Stimulated activated CD8-positive, alpha-beta memory T cell treated with anti-CD3 and anti-CD28 coated beads, Interleukin-2, amount 100 ng/mL, for 1 hour (primary cell): ENCODE measurements around the gene PGF.

Experiments
- DNase-seq, 2 donors: peaks; one replicate each; pipeline ENCODE4 v3.0.0-alpha.2; 2020; ENCODE audit warnings: low read depth in 2 of 2

Gene PGF

DNA sequence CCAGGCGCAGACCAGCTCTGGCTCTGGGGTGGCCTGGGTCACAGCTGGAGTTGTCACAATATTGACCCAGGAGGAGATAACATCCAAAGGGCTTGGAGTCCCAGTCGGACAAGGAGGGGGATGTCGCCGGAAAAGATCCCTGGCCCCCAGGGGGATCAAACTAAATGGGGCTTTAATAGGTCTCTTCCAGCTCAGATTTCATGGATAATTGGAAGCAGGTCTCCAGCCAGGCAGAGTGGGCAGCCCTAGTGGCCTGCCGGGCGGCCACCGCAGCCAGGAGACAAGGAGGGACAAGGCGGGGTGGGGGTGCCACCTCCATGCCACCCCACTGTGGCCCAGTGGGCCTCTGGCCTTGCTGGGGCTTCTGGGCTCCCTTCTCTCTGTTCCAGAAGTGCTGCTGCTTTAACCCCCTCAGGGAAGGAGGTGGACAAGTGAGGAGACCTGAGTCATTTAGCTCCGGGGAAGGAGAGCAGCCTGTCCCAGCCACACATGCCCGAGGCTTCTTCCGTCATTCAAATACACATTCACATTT is 23.1 kb upstream of the PGF start:
- DNase-seq: no peak

DNA sequence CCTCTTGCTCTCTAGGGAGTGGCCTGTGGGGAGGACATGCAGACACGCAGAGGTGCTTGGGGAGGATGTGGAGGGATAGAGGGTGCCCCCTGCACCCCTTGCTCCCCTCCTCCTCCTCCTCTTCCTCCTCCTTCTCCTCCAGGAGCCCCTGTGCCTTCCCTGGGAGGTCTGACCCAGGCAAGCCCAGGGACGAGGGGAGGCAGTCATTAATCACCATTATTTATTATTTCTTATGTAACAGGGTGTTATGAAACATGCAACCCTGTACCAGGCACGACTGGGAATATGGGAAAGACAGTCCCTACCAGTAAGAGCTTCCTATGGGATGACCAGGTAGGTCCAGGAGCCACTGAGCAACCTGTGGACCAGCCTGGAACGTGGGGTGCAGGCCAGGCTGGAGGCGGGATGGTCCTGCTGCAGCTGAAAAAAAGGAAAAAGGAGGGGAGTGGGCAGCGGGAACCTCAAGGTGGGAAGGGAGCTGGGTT is 22.5 kb upstream of the PGF start:
- no peak for DNase-seq

DNA sequence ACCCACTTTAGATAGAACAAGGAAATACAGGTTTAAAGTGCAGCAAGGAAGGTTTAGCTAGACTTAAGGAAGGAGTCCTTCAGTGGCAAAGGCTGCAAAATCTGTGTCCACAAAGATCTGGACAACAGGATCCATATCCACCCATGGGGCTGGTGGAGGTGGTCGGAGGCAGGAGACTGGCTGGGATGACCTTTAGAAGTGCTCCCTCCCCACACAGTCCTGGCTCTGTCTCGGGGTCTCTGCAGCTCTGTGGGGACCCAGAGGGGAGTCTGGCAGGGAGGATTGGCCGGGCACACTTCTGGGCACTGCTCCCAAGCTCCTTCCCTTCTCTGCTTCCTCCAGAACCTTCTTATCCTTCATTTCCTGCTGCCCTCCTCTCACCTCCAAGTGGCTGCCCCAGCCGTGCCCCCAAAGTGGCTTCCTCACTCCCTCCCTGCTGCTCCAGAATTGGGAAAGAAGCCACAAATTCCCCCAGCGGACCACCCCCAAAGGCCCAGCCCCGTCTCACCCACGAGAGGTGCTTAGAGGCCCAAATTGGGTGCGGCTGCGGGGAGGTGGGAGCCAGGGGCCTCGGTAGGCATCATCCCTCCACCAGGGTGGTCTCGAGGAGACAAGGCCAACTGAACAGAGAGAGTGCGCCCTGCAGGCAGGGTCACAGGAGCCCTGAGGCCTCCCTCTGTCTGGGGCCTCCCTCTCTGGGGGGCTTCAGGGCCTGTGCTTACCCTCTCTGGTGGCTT is 21.9 kb upstream of the PGF start:
- no peak for DNase-seq

DNA sequence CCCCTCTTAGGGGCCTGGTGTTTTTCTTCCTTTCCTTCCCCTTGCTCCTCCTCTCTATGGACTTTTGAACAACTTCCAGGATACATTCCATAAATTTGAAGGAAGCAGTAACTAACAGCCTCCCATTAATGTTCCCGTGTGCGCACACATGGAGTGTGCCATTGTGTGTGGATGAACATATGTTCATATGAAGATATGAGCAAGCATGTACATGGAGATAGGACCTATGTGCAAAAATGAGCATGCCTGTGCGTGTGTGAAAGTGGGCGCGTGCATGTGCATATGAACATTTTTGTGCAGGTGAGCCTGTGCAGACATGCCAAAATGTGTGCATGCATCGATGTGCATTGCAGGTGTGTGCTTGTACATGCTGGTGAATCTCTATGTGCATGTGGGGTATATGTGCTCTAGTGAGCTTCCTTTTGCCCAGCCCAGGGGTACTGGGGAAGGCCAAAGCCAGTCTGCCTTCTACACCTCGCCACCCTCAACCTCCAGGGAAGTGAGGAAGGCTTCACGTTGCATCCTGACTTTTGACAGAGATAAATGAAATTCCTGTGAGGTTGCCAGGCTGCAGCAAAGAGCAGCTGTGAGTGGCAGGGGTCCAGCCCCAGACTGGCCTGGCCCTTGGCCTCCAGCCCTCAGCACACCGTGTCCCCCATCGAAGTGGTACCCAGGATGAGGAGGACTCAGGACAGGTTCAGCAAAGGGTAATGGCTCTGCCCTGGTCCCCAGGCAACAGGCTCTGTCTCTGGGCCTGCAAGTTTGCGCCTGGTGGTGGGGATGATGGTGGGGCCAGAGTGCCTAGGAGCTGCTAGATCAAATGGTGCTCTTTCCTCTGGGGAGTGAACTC is 21.1 kb upstream of the PGF start:
- DNase-seq: no peak

DNA sequence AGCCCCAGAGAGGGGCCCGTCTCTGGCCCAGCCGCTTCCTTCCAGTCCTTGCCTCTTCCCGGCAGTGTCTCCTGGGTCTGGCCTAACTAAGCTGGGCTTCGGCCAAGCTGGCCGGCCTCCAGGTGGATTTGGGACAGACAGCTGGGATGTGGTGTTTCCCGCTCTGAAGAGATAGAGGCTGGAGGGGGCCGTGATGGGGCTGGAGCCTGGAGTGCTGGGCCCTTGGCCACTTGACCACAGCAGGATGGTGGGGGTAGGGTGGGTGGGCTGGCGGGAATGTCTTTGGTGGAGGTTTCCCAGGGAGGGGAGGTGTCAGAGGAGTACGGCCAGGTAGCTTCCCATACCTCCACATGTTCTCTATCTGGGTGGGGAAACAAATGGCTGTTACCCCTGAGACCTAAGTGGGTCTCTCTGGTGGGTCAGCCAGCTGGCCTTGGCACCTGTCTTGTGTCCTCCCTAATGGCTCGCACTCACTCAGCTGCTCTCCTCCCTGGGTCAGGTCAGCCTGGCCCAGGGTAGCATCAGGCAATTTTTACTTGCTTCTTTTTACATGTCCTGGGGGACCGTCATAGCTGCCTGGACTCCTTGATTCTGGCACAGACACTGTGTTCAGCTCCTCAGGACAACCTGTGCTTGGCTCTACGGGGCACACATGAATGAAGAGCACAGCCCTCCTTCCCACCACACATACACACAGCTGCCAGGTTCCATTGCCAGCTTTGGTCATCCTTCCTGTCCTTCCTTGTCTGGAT is 19.8 kb upstream of the PGF start:
- no peak for DNase-seq

DNA sequence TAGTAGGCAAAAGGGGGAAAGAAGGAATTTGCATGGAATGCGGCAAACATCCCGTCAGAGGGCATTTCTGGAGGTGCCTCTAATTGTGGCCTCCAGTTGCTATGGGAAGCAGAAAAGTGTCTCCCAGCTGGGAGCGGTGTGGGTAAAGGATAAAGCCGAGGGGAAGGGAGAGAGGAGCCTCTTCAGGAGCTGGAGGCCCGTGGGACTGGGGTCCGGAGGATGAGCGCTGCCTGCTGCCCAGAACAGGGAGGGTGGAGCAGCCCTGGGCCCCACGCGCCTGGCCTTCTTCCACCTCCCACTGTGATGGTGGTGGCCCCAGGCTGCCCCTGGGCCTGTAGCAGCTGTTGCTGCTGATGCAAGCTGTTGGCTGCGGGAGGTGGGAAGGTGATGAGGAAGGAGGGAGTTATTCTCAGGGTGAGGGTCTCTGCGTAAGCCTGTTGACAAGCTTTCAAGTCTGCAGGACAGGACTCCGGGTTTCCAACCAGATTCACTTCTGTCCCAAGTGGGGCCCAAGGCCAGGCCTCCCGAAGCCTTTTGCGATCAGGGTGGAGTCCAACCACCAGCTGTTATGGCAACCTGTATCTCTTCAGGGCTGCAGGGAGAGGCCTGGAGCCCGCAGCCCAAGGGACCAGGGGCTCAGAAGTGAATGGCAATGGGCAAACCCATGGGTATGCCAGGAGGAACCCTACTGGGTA is 19.1 kb upstream of the PGF start:
- DNase-seq: no peak

DNA sequence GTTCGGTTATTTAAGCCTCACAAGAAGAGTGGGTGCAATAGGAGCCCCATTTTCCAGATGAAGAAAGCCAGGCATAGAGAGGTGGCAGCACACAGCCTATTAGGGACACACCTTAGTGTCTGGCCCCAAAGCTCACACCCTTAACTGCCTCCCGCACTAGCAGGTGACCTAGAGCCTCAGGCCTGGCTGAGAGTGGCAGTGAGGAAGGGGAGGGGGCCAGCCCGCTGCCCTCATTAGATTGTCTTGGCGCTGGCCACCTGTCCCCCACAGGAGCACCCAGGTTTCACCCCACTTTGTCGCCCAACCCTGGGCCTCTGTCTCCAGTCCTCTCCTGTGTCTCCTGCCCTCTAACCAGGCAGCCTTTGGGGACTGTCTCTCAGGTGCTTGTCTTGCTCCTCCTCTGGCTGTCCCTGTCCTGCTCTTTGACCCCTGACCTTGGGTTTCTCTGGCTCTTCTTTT is 18.5 kb upstream of the PGF start:
- DNase-seq: no peak

DNA sequence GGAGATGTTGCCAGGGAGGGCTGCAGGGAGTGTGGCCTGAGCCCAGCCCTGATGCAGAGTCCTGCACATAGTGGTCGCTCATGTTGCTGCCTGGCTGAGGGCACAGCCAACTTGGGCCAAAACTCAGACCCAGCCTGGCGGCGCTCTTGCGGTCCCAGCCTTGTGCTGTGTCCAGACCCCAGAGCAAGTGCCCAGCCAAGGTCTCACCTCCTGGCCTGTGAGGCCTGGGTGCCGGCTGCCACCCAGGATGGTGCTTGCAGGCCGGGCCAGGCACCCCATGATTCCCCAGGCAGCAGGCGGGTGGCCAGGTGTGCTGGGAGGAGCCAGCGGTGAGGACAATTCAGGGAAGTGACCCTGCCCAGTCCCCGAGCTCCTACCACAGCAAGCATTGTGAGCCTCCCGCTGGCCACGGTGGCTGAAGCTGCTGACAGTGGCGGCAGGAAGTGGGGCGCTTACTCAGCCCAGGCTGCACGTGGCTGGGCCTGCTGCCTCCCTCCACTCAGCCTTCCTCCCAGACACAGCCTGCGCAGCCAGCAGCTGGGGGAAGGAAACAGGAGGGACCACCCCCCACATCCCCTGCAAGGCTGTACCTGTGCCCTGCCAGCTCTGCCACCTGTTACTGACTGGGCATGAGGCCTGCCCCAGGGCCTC is 17.7 kb upstream of the PGF start:
- DNase-seq: no peak

DNA sequence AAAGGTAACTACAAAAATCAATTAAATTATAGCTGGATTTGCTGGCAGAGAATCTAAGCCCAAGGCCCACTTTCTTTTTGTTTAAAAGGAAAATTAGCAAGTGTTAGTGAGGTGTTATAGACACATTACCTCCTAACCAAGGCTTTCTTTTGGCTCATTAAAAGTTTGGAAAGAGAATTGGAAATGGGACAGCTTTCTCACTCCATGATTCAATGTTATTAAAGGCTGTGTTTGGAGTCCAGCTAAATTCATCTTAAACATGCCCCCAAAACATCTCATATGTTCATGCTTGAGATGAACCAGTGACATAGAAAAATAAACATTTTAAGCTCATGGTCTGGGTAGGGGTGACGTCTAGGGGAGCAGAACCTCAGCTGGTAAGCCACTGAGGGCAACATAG is 13.4 kb upstream of the PGF start:
- no peak for DNase-seq

DNA sequence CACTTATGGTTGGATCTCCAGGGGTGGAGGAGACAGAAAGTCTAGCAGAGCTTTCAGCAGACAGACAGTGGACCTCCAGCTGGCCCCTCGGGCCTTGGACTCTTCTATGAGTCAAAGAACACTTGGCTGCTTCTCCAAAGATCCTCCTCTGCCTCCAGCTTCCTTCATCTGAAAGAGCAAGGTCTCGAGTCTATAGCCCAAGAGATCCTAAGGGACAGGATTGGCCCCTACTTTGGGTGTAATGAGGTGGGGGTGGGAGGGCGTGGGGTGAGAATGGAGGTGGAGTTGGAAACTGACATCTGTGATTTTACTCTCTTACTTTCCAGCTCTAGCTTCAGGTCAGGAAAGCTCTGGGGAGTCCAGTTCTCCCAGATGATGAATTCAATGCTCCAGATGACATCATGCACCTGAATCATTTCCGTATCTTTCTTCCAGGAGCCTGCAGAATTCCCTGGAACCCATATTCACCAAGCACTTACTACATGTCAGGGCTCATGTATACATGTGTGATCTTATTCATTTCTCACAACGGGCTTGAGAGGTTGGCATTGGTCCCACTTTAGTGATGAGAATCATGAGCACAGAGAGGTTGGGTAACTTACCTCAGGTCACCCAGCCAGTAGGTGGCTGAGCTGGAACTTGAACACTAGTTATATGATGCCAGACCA is 10.2 kb upstream of the PGF start:
- no peak for DNase-seq

DNA sequence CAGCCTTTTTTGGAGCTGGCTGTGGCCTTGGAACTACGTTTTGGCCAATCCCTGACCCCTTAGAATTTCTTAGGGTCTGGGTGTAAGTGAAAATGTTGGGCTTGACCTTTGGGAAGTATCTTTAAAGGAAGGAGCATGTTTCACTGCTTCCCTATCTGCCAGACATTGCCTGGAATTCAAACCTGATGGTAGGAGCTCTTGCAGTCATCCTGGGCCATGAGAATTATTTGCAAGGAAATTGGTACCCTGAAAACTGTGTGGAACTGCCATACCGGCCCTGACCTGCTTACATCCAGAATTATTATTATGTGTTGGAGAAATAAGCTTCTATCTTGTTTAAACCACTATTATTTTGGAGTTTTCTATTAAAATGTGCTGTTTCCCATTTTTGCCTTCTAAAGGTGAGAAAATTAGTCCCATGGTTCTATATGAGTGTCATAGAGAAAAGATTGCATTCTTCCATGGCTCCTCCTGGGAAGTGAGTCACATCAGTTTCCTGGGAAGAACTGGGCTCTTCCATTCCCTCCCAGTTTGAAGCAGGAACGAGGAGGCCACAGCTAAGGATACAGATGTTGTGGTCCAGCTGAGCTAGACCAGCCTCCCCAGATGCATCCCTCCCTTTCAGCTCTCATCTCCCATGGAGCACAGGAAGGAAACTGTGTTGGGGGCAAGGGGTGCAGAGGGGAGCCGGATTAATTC is 9.5 kb upstream of the PGF start:
- no peak for DNase-seq

DNA sequence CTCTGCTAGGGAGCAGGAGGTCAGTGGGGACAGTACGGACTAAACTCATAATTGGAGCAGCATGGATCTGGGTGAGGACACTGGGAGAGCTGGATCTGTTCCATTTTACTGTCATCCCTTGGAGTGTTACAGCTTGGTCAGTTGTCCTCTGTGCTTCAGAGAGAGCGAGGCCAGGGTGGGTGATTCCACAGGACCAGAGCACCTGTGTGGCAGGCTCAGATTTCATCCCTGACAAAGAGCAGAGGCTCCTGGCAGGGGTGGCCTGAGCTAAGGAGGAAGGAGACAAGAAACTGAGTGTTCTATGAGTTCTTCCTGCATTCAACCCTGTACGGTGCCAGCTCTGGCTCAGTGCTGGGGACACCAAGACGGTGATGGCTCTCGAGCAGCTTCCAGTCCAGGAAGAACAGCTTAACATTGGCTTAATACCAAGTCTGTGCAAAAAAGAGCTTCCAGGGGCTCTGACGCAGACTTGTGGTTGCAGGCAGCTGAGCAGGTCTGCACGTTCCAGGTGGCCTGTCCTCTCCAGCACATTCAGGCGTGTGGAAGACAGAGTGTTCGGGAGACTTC is 8.4 kb upstream of the PGF start:
- no peak for DNase-seq

DNA sequence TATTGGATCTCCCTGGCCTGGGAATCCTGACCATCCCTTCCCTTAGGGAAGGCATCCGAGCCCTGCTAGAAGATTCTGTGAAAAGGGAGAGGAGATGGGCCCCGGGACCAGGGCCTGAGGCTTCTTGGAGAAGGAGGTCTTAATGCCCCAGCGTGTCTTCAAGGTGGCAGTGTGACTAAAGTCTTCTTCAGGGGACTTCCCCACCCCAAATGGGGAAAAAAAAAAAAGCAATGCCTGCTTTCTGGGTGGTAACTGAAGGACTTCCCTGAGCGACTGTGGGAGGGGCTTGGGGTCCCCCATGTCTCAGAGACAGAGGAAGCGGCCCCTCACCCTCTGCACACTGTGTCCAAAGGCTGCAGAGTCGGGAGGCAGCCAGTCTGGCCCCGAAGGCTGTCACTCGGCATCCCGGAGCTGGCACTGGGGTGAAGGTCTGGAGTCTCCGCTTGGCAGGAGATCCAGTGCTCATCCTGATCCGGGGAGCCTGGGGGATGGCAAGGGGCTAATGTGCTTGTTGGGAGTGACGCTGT is 7.8 kb upstream of the PGF start:
- no peak for DNase-seq

DNA sequence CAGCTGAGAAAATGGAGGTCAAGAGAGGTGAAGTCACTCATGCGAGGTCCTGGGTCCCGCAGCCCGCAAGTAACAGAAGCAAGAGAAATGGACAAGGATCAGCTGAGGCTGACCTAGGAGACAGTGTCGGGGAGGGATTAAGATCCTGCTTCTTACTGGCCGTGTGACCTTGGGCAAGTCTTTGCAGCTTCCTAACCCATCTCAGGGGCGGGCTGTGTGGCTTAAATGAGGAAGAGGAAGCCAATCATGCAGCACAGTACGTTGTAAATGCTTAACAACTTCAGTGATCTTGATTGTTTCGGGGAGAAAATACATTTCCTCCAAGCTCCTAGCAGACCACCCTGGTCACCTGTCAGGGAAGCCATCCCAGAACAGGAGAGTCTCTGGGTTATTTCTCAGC is 7.1 kb upstream of the PGF start:
- no peak for DNase-seq

DNA sequence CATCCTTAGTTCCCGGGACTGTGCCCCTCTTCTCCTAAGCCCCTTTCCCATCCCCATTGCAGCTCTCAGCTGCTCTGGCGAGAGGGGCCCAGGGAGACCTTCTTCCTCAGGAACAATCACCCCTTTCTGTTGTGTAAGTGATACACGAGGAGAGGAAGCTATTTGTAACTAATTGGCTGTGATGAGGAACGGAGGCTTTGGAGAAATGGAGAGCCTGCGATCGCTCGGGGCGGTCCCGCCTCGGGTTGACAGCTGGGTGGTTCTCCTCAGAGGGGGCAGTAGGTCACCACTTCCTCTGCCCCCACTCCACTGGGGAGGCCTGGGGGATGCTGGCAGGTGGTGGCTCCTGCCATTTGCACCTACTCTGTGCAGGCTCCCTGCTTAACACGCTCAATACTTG is 6.6 kb upstream of the PGF start:
- no peak for DNase-seq

DNA sequence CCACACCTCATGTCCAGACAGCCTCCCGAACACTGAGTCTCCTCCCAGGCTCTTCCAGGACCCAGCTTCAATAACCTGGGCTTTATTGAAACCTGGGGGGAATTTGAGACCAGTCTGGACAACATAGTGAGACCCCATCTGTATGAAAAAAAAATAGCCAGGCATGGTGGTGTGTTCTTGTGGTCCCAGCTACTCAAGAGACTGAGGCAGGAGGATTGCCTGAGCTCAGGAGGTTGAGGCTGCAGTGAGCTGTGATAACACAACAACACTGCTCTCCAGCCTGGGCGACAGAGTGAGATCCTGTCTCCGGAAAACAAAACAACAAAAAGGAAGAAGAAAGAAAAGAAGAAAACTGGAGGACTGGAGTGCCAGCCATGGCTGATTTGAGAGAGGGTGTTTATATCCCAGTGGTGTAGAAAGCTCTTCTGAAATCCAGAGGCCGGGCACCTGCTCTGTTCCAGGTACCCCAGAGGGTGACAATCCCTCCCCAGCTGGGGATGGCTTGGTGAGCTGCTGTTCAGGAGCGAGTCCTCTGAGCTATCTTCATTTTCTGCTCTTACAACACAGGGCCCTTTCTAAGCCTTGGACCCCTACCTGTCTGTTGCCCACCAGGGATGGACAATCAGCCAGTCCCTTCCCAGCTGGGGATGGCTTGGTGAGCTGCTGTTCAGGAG is 6.0 kb upstream of the PGF start:
- DNase-seq: no peak

DNA sequence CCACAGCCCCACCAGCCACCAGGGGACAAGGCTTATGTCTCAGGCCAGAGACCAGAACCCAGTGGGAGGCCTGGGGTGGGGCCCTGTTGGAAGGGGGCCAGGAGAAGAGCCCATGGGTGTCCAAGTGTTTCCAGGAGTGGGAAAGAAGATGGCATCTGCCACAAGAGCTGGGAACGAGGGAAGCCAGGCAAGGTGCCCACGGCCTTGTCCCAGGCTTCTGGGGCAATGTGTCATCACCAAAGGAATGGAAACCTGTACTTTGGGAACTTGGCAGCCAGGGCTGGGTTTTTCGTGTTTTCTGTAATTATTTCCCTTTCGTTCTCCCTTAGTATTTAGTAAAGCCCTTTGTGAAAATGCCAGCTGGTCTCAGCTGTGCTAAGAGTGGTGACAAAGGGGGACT is 5.3 kb upstream of the PGF start:
- no peak for DNase-seq

DNA sequence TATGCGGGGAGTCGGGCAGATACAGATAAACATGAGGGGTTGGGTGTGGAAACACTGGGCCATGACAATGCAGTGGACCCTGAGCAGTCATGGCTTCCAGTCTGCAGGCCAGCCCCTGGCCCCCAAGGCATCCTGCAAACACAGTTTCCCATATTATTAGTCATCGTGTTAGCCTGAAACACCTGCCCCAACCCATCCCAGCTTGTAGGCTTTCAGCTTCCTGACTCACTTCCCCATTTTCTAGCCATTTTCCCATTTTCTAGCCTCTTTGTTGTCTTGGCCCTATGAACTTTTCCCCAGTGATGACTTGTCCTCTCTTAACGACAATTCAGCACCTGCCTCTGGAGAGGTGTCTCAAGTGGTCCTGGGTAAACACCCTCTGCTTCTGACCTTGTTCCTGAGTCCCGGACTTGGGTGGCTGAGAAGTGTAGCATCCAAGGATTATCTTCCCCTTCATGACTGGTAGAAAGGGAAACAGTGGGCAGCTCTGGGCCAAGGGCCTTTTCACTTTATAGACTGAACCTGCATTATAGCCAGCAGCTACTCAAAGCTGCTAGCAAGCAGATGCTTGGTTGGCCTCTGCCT is 4.3 kb upstream of the PGF start:
- no peak for DNase-seq
